COLO829 (cell line): ENCODE results near the gene MYBL2.

ENCODE experiments used
- DNase-seq: peaks from one replicate; pipeline ENCODE4 v3.0.0; 2012; ENCODE audit warnings: low spot score

Gene MYBL2

GRCh38 chr20:43723735-43724134, 56.8 kb downstream of the MYBL2 start:
- no peak for DNase-seq

- DNase-seq = no peak
These were observed 57.5 kb downstream of the MYBL2 start for GRCh38 chr20:43724383-43724782.

- DNase-seq = no peak
These were observed 58.8 kb downstream of the MYBL2 start for GRCh38 chr20:43725666-43726065.

DNA sequence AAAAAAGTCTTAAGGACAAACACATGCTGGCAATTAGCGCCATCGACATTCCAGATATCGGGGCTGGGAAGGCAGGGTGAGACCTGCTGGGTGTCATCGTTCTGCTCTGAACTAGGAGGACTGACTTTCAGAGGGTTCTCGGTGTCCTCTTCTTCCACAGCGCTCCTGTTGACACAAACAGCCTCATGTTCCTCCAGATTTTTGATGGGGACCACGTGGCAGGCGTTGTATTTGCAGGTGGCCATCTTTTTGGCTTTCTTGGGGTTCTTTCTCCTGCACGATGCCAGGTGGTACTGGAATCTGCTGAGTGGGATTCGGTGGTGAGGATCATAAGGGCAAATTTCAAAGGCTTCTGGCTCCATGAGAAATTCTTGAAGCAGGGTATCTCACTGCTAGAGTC, 59.4 kb downstream of the MYBL2 start:
- DNase-seq = no peak

GRCh38 chr20:43726811-43727338, 60.0 kb downstream of the MYBL2 start, which contains the start of gene GTSF1L:
Gene GTSF1L (minus strand): TSS chr20:43727002. CDS start chr20:43726694, 308 bp downstream.
- DNase-seq = no peak

- DNase-seq = no peak
These were observed 61.2 kb downstream of the MYBL2 start for GRCh38 chr20:43727980-43728590.

DNA sequence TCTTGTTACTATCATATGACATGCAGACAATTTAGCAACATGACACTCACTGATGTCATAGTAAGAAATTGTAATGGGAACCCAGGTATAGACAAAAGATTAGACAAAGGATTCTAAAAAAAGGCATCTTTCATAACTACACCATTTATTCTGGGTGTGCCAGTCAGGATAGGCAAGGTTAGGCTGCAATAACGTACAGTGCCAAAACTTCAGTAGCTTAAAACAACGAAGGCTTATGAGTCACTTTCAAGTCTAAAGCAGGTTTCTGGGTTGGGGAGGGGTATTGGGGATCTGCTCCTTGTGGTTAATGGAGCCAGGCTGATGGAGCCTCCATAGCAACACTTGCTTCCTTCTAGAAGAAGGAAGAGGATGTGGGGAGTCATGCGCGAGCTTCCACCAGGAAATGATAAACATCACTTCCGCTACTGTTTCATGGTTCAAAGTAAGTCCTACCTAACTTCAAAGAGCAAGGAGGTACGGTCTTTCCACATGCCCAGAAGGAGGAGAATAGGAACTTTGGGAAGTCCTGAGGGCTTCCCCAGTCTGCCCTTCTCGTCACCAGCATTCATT, 61.9 kb downstream of the MYBL2 start:
- DNase-seq = no peak

GRCh38 chr20:43731469-43731868, 64.6 kb downstream of the MYBL2 start:
- no peak for DNase-seq

GRCh38 chr20:43731927-43732326, 65.0 kb downstream of the MYBL2 start:
- no peak for DNase-seq

- DNase-seq = no peak
These were observed 69.8 kb downstream of the MYBL2 start for GRCh38 chr20:43736588-43737158.

DNA sequence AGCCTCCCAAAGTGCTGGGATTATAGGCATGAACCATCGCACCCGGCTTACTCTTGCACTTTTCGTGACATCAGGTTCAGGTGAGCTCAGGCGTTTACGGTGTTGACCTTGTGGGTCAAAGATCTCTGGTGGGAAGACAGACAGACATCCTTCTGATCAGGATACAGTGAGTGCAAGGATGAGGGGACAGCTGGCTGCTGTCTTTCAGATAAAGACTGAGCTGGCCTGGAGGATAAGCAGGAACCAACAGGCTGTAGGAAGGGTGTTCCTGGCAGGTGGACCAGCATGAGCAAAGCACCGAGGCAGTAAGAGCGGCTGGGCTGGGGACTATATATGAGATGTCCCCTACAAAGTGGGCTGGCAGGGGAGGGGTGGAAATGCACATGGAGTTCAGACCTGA, 71.0 kb downstream of the MYBL2 start:
- DNase-seq = no peak

DNA sequence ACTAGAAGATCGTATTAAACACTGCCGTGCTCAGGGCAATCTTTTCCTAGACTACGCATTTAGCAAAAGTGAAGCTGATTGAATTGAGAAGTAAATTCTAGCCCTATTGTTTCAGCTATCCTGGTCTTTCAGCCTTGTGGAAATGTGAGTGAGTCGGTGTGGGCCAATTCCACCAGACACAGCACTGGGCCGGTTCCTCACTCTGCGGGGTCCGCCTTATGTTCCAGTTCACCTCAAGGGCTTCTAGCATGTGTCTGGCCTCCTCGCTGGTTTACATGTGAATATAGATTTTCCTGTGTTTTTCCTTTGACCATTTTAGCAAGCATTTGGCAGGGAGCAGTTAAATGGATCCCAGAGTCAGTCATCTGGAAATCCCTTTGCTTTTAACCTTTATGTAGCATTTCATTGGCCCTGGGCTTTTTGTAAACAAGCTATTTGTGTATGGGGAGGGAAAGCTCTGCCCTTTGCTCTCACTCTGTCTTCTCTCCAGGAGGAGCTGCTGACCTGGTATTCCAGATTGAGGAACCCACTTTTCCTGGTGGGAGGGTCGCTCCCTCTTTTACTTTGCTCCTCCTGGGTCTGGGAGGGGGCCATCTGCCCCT, 72.3 kb downstream of the MYBL2 start:
- DNase-seq = no peak

- no peak for DNase-seq
These were observed 73.7 kb downstream of the MYBL2 start for GRCh38 chr20:43740642-43741041.

- DNase-seq = no peak
These were observed 77.3 kb downstream of the MYBL2 start for GRCh38 chr20:43744151-43744611.

GRCh38 chr20:43744966-43745730, 78.2 kb downstream of the MYBL2 start:
- DNase-seq = no peak

DNA sequence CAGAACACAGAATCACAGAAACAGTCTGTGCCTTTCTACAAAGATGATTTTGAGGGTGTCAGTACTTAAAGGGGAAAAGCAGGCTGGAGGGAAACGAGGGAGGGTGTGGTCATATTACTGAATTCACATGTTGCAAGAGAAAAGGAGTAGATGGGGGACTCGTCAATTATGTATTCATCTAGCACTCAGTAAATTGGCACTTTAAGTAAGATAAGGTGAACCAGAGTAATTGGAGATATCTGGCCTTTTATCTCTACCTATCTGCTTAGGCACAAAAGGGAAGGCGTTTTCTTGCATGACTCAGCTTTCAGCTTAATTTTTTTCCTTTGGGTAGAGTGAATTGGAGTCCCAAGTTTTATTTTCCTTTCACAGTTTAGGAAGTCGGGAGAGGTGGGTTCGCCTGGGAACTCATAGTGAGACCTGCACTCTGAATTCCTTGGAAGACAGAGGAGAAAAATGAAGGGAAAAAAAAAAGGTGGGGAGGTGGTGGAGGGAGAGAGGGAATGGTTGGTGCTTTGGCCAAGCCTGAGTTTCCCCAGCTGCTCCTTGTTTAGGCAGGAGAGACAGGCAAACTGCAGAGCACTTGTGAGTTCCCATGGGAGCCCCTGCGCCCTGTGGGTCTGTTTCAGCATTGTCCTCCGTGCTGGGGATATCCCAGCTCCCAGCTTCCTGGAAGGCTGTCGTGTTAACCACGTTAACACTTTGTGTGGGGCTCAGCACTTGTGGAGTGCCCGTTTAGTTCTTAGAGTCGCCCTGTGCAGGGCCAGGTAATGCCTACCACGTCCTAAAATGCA, 79.6 kb downstream of the MYBL2 start:
- no peak for DNase-seq

GRCh38 chr20:43748274-43748673, 81.4 kb downstream of the MYBL2 start:
- DNase-seq = no peak

DNA sequence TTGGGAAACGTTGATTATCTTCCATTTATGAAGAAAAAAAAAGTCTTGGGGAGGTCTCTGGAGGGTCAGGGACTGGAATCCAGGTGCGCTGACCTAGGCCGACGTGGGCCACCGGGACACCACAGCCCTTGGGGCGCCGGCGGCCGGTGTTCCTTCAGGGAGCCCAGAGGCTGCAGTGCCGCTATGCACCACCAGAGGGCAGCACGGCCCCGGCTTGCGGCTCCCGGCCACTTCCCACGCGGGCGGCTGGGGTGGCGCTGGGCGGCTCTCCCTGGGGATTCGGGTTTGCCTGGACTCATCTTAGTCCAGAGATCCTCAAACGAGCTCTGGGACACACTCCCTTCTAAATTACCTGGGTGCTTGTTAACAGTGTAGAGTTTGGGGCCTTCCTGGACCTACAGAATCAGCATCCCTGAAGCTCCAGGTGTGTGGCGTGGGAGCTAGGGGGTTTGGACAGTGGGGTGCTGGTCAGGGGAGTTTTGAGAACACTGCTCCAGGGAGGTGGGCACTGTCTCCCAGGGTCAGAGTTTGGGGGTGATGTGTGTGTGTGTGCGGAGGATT, 82.9 kb downstream of the MYBL2 start:
- DNase-seq = peak; percentile 84

GRCh38 chr20:43750774-43751166, 83.9 kb downstream of the MYBL2 start:
- DNase-seq = no peak

- no peak for DNase-seq
These were observed 84.5 kb downstream of the MYBL2 start for GRCh38 chr20:43751167-43752050.
